A549 (cell line): ENCODE results near the gene ZNF385D.
"Not testable (repeated sequence)": the region's sequence is repeated elsewhere in the genome, so short reads cannot be mapped to it uniquely, and the experiment has no call there.

ENCODE experiments used
- BCL3 ChIP-seq: fragments of >200 bp; sonication (Bioruptor Twin); formaldehyde crosslinking; IDR thresholded peaks from 3 replicates; pipeline ENCODE4 v1.6.1; 2016
- CBX8 ChIP-seq: fragments of 200-600 bp; sonication (generic); IDR thresholded peaks from 2 replicates; pipeline ENCODE4 v1.6.1; 2016
- CTCF ChIP-seq: fragments of >200 bp; sonication (Bioruptor Twin); formaldehyde crosslinking; IDR thresholded peaks from 3 replicates; pipeline ENCODE4 v1.5.1; 2016
- EP300 ChIP-seq, 2 experiments: fragments of >200 bp; sonication (Bioruptor Twin); formaldehyde crosslinking; IDR thresholded peaks; 2 replicates in 1 of 2; 3 replicates in 1 of 2; pipeline ENCODE4 v1.6.1; 2016 to 2017
- ESRRA ChIP-seq: fragments of 150-350 bp; IDR thresholded peaks from 2 replicates; pipeline ENCODE4 v1.6.1; 2014; ENCODE audit warnings: mild to moderate bottlenecking, low read length, borderline replicate concordance
- KDM1A ChIP-seq: fragments of 200-600 bp; sonication (generic); IDR thresholded peaks from 2 replicates; pipeline ENCODE4 v1.6.1; 2016; ENCODE audit warnings: low read depth, mild to moderate bottlenecking
- MAX ChIP-seq: IDR thresholded peaks from 2 replicates; pipeline ENCODE4 v1.6.1; 2012
- POLR2A ChIP-seq: IDR thresholded peaks from 2 replicates; pipeline ENCODE4 v1.6.1; 2012; ENCODE audit warnings: mild to moderate bottlenecking, low read length
- POLR2AphosphoS2 ChIP-seq: conservative IDR thresholded peaks from 2 replicates; pipeline ENCODE4 v1.6.1; 2012; ENCODE audit warnings: low read length, improper control_type of control experiment, inconsistent platforms
- RCOR1 ChIP-seq: fragments of 150-350 bp; IDR thresholded peaks from 2 replicates; pipeline ENCODE4 v1.6.1; 2014; ENCODE audit warnings: antibody characterized with exemption, low read length, low read depth
- REST ChIP-seq: fragments of 200-600 bp; sonication (generic); IDR thresholded peaks from 2 replicates; pipeline ENCODE4 v1.6.1; 2016; ENCODE audit warnings: antibody characterized with exemption, mild to moderate bottlenecking, moderate library complexity
- USF2 ChIP-seq: fragments of 450-650 bp; IDR thresholded peaks from 2 replicates; pipeline ENCODE4 v1.6.1; 2014; ENCODE audit warnings: antibody characterized with exemption
- ZSCAN20 ChIP-seq: fragments of 250-450 bp; sonication (Bioruptor Pico); IDR thresholded peaks from 2 replicates; pipeline ENCODE4 v1.8.0; 2022; ENCODE audit warnings: mild to moderate bottlenecking, moderate library complexity

- not testable (repeated sequence) for TF ChIP-seq CBX8; CTCF; RCOR1; ZSCAN20; POLR2A; POLR2AphosphoS2; ESRRA; MAX; REST; KDM1A; EP300 (IDR thresholded peaks at IDR 0.05); BCL3; USF2
Measured at GRCh38 chr3:21490671-21491070, 260.3 kb downstream of the ZNF385D start.
